Suprapubic skin (tissue), 4 donors: ENCODE measurements around the gene ITGA3. TPM values are rescaled to one million over a fixed set of nuclear protein-coding genes. Genes with fewer than 3 reads are reported as not detected.

Experiments
- DNase-seq, 2 donors: peaks; one replicate each; pipeline ENCODE4 v3.0.0-alpha.2; 2019; ENCODE audit warnings: low spot score in 2 of 2
- H3K27ac ChIP-seq: fragments of 200-600 bp; sonication (generic); one replicate; pipeline ENCODE4 v1.5.1; 2019
- H3K27me3 ChIP-seq: fragments of 200-600 bp; sonication (generic); one replicate; pipeline ENCODE4 v1.5.1; 2019
- H3K36me3 ChIP-seq: fragments of 200-600 bp; sonication (generic); one replicate; pipeline ENCODE4 v1.5.1; 2019
- H3K4me1 ChIP-seq: fragments of 200-600 bp; sonication (generic); one replicate; pipeline ENCODE4 v1.5.1; 2019
- H3K4me3 ChIP-seq: fragments of 200-600 bp; sonication (generic); one replicate; pipeline ENCODE4 v1.5.1; 2019; ENCODE audit warnings: mild to moderate bottlenecking
- H3K9me3 ChIP-seq: fragments of 200-600 bp; sonication (generic); one replicate; pipeline ENCODE4 v1.5.1; 2019
- EP300 ChIP-seq: sonication (generic); formaldehyde crosslinking; IDR thresholded peaks from one replicate; pipeline ENCODE4 v1.6.1; 2017; ENCODE audit warnings: antibody characterized with exemption
- POLR2A ChIP-seq, 2 donors: fragments of 450-650 bp; IDR thresholded peaks; one replicate each; pipeline ENCODE4 v1.6.1; 2017; ENCODE audit warnings: antibody characterized with exemption in 2 of 2, mild to moderate bottlenecking in 2 of 2, moderate library complexity in 2 of 2
- POLR2AphosphoS5 ChIP-seq, 3 donors: sonication (generic); formaldehyde crosslinking; IDR thresholded peaks; one replicate each; pipeline ENCODE4 v1.6.1; 2017; ENCODE audit warnings: antibody characterized with exemption in 3 of 3
- WGBS: methylation state at CpG from one replicate; pipeline ENCODE4 v1.1.5; 2018; 5-methylcytosine and 5-hydroxymethylcytosine counted together
- total RNA-seq, 4 donors: library from RNA; depleted of rRNA; stranded (reverse); fragments of >200 nt; gene quantifications; one replicate each; pipeline ENCODE4 v1.1.0, GENCODE V29; 2016
- TF ChIP-seq, protein P1 (sequence below), 2 donors: fragments of 200-600 bp in 1 of 2; fragments of 450-650 bp in 1 of 2; sonication (generic) in 1 of 2; IDR thresholded peaks; one replicate each; pipeline ENCODE4 v1.5.1; 2016 to 2019; ENCODE audit warnings: antibody characterized with exemption in 2 of 2, mild to moderate bottlenecking in 1 of 2, moderate library complexity in 1 of 2

The ITGA3 gene
- total RNA-seq, 4 donors from 2014 or later, result 85.9 to 229 (median 198) TPM

DNA sequence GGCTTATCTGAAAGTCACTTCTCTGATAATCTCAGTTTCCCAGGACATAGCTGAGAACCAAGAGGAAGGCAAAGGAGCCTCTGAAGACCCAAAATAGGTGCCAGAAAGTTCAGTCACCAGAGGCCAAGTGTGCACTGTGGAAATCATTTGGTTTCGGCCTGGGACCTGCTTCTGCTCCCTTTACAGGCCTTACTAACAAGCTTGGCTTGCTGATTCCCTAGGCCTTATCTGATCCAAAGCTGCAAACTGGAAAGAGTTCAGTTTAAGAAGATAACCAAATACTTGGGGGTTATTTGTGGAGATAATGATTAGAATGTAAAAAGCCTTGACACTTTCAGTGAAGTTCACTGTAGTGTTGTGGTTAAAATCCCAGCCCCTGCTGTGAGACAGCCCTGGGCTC is 17.0 kb downstream of the ITGA3 start:
- DNase-seq, result no peak
- Histone ChIP-seq H3K9me3 (no peaks in the 10 kb centered on the region), H3K4me1 (no peaks in the 10 kb centered on the region), H3K27me3 (no peaks in the 10 kb centered on the region), H3K4me3 (no peak overlapping the region), H3K27ac (no peak overlapping the region), H3K36me3 (peaks cover 64% of the 10 kb centered on the region)
- WGBS, result 71% methylated on average over 1 of the region's 1 CpG
- TF ChIP-seq, protein P1, sequence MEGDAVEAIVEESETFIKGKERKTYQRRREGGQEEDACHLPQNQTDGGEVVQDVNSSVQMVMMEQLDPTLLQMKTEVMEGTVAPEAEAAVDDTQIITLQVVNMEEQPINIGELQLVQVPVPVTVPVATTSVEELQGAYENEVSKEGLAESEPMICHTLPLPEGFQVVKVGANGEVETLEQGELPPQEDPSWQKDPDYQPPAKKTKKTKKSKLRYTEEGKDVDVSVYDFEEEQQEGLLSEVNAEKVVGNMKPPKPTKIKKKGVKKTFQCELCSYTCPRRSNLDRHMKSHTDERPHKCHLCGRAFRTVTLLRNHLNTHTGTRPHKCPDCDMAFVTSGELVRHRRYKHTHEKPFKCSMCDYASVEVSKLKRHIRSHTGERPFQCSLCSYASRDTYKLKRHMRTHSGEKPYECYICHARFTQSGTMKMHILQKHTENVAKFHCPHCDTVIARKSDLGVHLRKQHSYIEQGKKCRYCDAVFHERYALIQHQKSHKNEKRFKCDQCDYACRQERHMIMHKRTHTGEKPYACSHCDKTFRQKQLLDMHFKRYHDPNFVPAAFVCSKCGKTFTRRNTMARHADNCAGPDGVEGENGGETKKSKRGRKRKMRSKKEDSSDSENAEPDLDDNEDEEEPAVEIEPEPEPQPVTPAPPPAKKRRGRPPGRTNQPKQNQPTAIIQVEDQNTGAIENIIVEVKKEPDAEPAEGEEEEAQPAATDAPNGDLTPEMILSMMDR (IDR thresholded peaks at IDR 0.05), result no peak
- TF ChIP-seq POLR2A (IDR thresholded peaks at IDR 0.05) (no peak), EP300 (no peak), POLR2AphosphoS5 (IDR thresholded peaks at IDR 0.05) (no peak)

DNA sequence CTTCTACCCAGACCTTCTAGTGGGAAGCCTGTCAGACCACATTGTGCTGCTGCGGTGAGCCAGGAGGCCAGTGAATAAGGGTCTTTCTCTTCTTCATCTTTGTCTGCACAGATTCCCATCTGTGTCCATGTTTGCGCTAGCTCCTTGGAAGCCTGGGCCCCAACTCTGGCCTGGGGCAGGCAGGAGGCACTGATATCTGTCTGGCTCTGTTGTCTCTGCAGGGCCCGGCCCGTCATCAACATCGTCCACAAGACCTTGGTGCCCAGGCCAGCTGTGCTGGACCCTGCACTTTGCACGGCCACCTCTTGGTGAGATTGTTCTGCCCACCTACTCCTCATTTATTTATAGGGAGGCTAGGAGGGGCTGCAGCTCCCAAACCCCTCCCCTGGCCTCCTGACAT is 18.3 kb downstream of the ITGA3 start:
- TF ChIP-seq POLR2A (IDR thresholded peaks at IDR 0.05) (no peak), EP300 (no peak), POLR2AphosphoS5 (IDR thresholded peaks at IDR 0.05) (no peak)
- TF ChIP-seq, protein P1 (IDR thresholded peaks at IDR 0.05), result no peak
- 97% methylated on average over 6 of the region's 6 CpGs for WGBS
- no peak overlapping the region for H3K27ac ChIP-seq
- no peak for DNase-seq
- no peak overlapping the region for H3K4me3 ChIP-seq
- no peaks in the 10 kb centered on the region for H3K27me3 ChIP-seq
- peaks cover 4% of the 10 kb centered on the region for H3K4me1 ChIP-seq
- H3K9me3 ChIP-seq, result no peaks in the 10 kb centered on the region
- H3K36me3 ChIP-seq, result peaks cover 75% of the 10 kb centered on the region

DNA sequence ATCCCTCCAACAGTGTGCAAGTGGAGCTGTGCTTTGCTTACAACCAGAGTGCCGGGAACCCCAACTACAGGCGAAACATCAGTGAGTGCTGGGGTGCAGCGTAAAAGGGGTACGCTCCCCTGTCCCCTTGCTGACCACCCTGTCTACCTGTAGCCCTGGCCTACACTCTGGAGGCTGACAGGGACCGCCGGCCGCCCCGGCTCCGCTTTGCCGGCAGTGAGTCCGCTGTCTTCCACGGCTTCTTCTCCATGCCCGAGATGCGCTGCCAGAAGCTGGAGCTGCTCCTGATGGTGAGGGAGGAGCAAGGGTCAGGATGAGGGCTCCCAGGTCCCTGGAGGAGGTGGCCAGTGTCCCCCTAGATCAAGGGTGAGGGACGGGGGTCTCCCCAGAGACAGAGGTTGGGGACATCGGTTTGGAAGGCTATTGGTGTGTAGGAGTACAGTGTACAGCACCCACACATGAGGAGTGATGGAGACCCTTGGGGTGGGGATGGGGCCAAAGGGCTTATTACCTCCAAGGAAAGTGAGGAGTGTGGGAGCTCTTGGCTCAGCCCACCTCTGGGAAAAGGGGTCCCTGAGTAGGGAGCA is 19.6 kb downstream of the ITGA3 start:
- Histone ChIP-seq H3K27me3 (no peaks in the 10 kb centered on the region), H3K9me3 (no peaks in the 10 kb centered on the region), H3K4me1 (peaks cover 17% of the 10 kb centered on the region), H3K27ac (no peak overlapping the region), H3K4me3 (no peak overlapping the region), H3K36me3 (peaks cover 68% of the 10 kb centered on the region)
- WGBS, result 95% methylated on average over 16 of the region's 16 CpGs
- TF ChIP-seq POLR2AphosphoS5 (IDR thresholded peaks at IDR 0.05) (no peak), POLR2A (IDR thresholded peaks at IDR 0.05) (no peak), EP300 (no peak)
- TF ChIP-seq, protein P1 (IDR thresholded peaks at IDR 0.05), result no peak
- DNase-seq, result no peak

DNA sequence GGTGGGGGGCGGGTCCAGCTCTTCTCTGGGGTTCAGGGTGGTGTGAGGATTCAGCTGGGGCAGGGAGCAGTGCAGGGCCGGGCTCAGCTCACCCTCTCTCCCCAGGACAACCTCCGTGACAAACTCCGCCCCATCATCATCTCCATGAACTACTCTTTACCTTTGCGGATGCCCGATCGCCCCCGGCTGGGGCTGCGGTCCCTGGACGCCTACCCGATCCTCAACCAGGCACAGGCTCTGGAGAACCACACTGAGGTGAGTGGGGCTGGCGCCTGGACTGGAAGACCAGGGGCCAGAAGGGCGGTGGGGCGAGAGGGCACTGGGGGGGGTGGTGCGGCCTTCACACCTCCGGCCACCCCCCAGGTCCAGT is 20.3 kb downstream of the ITGA3 start:
- Histone ChIP-seq H3K4me1 (peaks cover 19% of the 10 kb centered on the region), H3K9me3 (no peaks in the 10 kb centered on the region), H3K4me3 (no peak overlapping the region), H3K36me3 (peaks cover 65% of the 10 kb centered on the region), H3K27ac (no peak overlapping the region), H3K27me3 (no peaks in the 10 kb centered on the region)
- whole genome bisulfite sequencing, result 82% methylated on average over 11 of the region's 16 CpGs
- TF ChIP-seq POLR2AphosphoS5 (IDR thresholded peaks at IDR 0.05) (no peak), POLR2A (IDR thresholded peaks at IDR 0.05) (no peak), EP300 (no peak)
- TF ChIP-seq, protein P1 (IDR thresholded peaks at IDR 0.05), result no peak
- DNase-seq, result no peak

DNA sequence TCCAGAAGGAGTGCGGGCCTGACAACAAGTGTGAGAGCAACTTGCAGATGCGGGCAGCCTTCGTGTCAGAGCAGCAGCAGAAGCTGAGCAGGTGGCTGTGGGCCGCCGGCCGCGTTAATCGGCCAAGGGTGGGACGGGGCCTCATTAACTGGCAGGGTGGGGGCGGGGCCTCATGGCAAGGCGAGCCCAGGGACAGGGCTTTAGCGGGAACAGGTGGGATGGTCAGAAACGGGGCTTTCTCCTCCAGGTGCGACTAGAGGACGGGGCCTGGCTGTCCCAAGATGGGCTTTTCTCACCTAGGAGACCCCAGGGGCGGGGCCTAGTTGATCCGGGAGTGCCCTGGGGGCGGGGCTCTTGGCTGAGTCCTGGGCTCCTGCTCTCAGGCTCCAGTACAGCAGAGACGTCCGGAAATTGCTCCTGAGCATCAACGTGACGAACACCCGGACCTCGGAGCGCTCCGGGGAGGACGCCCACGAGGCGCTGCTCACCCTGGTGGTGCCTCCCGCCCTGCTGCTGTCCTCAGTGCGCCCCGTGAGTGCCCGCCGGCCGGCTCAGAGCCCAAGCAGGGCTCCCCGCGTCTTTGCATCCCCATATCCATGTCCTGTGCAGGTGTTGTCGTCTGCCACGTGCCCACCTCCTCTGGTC is 20.8 kb downstream of the ITGA3 start:
- H3K9me3 ChIP-seq, result no peaks in the 10 kb centered on the region
- TF ChIP-seq POLR2AphosphoS5 (IDR thresholded peaks at IDR 0.05) (no peak), POLR2A (IDR thresholded peaks at IDR 0.05) (no peak), EP300 (no peak)
- TF ChIP-seq, protein P1 (IDR thresholded peaks at IDR 0.05), result no peak
- no peak overlapping the region for H3K4me3 ChIP-seq
- peaks cover 64% of the 10 kb centered on the region for H3K36me3 ChIP-seq
- peaks cover 19% of the 10 kb centered on the region for H3K4me1 ChIP-seq
- no peaks in the 10 kb centered on the region for H3K27me3 ChIP-seq
- WGBS, result 70% methylated on average over 17 of the region's 39 CpGs
- no peak for DNase-seq
- H3K27ac ChIP-seq, result no peak overlapping the region
